GM06990 (cell line): ENCODE results near the gene SYT2.

Source experiments
- DNase-seq: peaks from one replicate; pipeline ENCODE4 v3.0.0-alpha.2; 2011; ENCODE audit not compliant: insufficient read length; ENCODE audit errors: extremely low read depth
- H3K27me3 ChIP-seq: replicated peaks from 2 replicates; pipeline ENCODE4 v1.6.0; 2011; ENCODE audit warnings: low read length; ENCODE audit not compliant: control insufficient read depth, insufficient read depth
- H3K36me3 ChIP-seq: 2 replicates; pipeline ENCODE4 v1.5.1; 2011; ENCODE audit warnings: low read length; ENCODE audit not compliant: control insufficient read depth, insufficient read depth
- H3K4me3 ChIP-seq: replicated peaks from 2 replicates; pipeline ENCODE4 v1.5.1; 2011; ENCODE audit warnings: low read depth, mild to moderate bottlenecking, control low read depth, low read length
- TF ChIP-seq, protein P1 (sequence below): IDR thresholded peaks from 2 replicates; pipeline ENCODE4 v1.5.1; 2011; ENCODE audit warnings: low read length, control low read depth, mild to moderate bottlenecking, inconsistent platforms; ENCODE audit not compliant: insufficient read depth, poor library complexity, severe bottlenecking

Gene SYT2

DNA sequence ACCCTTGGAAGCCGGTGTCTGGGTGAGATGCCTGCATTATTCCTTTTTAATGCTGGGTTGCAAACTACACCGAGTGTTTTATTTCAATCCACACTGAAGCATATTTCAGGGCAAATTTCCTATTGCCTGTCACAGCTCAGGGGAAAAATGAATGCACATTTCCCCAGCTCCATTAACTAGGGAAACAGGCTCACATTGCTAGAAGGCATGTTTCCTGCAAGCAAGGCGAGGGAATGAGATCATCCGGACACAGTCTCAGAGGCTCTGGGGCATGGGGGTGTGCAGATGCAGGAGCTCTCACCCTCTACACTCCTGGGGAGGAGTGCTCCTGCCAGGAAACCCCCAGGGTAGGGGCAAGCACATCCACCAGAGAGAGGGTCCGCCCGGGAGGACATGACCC lies 24.6 kb downstream of the SYT2 start:
- DNase-seq = no peak
- H3K36me3 ChIP-seq = no peaks in the 10 kb centered on the region
- H3K27me3 ChIP-seq = peaks cover 2% of the 10 kb centered on the region
- H3K4me3 ChIP-seq = no peak overlapping the region
- TF ChIP-seq, protein P1, sequence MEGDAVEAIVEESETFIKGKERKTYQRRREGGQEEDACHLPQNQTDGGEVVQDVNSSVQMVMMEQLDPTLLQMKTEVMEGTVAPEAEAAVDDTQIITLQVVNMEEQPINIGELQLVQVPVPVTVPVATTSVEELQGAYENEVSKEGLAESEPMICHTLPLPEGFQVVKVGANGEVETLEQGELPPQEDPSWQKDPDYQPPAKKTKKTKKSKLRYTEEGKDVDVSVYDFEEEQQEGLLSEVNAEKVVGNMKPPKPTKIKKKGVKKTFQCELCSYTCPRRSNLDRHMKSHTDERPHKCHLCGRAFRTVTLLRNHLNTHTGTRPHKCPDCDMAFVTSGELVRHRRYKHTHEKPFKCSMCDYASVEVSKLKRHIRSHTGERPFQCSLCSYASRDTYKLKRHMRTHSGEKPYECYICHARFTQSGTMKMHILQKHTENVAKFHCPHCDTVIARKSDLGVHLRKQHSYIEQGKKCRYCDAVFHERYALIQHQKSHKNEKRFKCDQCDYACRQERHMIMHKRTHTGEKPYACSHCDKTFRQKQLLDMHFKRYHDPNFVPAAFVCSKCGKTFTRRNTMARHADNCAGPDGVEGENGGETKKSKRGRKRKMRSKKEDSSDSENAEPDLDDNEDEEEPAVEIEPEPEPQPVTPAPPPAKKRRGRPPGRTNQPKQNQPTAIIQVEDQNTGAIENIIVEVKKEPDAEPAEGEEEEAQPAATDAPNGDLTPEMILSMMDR = no peak

DNA sequence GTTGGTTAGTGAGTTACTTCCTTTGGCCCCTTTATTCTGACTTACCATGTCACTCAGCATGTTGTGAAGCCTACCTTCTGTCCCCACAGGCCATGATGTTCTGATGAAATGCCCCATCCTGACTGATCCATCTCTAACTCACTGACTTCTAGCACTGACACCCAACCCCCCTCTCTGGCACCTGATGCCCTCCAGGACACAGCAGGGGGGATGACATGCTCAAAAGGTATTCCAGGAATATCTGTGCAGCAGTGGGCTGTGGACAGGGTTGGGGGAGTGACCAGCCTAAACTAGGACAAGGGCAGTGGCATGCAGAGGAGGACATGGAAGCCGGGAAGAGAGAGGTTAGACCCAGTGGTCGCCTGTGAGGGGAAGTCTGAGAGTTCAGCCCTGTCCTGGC lies 25.5 kb downstream of the SYT2 start:
- TF ChIP-seq, protein P1 = no peak
- no peak for DNase-seq
- Histone ChIP-seq H3K27me3 (peaks cover 2% of the 10 kb centered on the region), H3K36me3 (no peaks in the 10 kb centered on the region), H3K4me3 (no peak overlapping the region)

DNA sequence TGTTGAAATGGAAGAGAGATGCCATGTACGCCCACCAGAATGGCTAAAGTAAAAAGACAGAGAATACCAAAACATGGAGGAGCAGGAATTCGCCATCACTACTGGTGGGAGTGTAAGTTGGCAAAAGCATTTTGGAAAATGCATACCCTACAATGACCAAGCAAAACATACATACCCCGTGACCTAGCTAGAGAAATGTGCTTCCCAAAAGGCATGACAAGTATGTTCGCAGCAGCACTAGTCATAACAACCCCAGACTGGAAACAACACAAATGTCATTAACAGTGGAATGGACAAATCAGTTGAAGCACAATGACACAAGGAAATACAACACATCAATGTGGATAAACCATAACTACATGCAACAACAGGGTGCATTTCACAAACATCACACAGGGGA lies 27.2 kb downstream of the SYT2 start:
- TF ChIP-seq, protein P1 = no peak
- no peak for DNase-seq
- Histone ChIP-seq H3K4me3 (no peak overlapping the region), H3K27me3 (peaks cover 2% of the 10 kb centered on the region), H3K36me3 (no peaks in the 10 kb centered on the region)

DNA sequence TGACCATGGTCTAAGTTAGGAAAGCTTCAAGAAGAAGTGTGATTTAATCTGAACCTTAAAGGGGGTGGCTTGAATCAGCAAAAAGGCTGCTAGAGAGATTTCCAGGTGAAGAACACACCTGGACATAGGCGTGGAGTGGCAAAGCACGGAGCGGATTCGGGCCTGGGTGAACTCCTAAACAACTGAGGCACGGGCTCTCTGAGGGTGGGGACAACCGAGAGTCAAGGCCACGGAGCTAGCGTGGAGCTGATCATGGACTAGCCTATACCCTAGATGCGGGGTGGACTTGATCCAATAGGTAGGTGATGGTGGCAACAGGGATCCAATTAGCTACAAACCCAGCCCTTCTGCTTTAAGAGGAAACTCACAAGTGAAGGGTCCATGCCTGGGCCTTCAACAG lies 27.8 kb downstream of the SYT2 start:
- Histone ChIP-seq H3K4me3 (no peak overlapping the region), H3K36me3 (no peaks in the 10 kb centered on the region), H3K27me3 (peaks cover 2% of the 10 kb centered on the region)
- TF ChIP-seq, protein P1 = no peak
- no peak for DNase-seq

DNA sequence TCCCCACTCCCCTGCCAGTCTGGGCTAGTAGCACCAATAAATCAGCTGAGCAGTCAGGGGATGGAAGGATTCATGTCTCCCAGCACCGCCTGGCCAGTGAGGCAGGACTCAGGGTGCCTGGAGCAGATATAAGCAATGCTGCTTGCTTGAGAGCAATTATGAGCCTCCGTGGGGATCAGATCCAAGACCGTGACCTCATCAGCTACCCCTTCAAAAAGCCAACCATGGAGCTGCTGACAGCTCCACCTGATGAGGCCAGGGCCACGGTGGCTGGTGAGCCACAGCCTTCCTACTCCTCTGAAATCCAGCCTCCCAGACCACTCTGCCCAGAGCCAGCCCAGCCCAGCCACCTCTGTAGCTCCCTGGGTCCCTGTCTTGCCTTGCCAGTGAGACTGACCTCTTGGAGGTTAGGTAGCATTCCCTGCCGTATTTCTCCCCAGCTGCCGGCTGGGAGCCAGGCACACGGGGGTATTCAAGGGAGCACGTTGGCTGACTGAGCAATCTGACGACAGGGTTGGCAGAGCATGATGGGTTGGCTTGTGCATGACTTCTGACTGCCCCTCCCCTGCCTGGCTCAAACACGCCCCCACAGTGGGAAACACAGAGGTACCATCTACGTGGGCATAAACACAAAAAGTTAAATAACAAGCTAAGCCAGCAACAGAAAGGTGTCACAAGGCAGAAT lies 28.4 kb downstream of the SYT2 start:
- Histone ChIP-seq H3K27me3 (peaks cover 2% of the 10 kb centered on the region), H3K36me3 (no peaks in the 10 kb centered on the region), H3K4me3 (no peak overlapping the region)
- DNase-seq = no peak
- TF ChIP-seq, protein P1 = no peak
